Panc1 (cell line): ENCODE data around the gene MRFAP1L1. TPM values are rescaled to one million over a fixed set of nuclear protein-coding genes. Genes with fewer than 3 reads are reported as not detected.
"Not testable (repeated sequence)": the region's sequence is repeated elsewhere in the genome, so short reads cannot be mapped to it uniquely, and the experiment has no call there.

Experiments
- ATAC-seq: fragments of 200-7000 bp; cut with Tn5 transposase; 2 replicates; pipeline ENCODE4 v1.9.1; 2020; ENCODE audit warnings: mild to moderate bottlenecking, moderate library complexity
- BruUV-seq: library from RNA; stranded (reverse); fragments of 400-500 nt; replicated peaks from 2 replicates; lab custom pipeline; 2021; lab: Mats Ljungman, UMichigan
- CTCF ChIA-PET: fragments of 300-600 bp; sonication (Branson Sonifier 250); formaldehyde crosslinking; loops from one replicate; lab custom pipeline; 2022; ENCODE audit warnings: antibody characterized with exemption; lab: Charles Lee
- POLR2A ChIA-PET: fragments of 300-600 bp; sonication (Branson Sonifier 250); formaldehyde crosslinking; loops from one replicate; lab custom pipeline; 2022; ENCODE audit warnings: antibody characterized with exemption; lab: Charles Lee
- DNase-seq: peaks from one replicate; pipeline ENCODE4 v3.0.0-alpha.2; 2010; ENCODE audit warnings: low read depth, low spot score
- H3K27ac ChIP-seq: 2 replicates; pipeline ENCODE4 v1.5.1; 2011; ENCODE audit warnings: mild to moderate bottlenecking, low read length, inconsistent platforms
- H3K27me3 ChIP-seq: fragments of 200-500 bp; sonication (Bioruptor generic); 2 replicates; pipeline ENCODE4 v1.6.0; 2014; ENCODE audit warnings: low read length, inconsistent platforms; ENCODE audit not compliant: control insufficient read depth, insufficient read depth
- H3K36me3 ChIP-seq: fragments of 200-500 bp; sonication (Bioruptor generic); 2 replicates; pipeline ENCODE4 v1.5.1; 2014; ENCODE audit warnings: inconsistent platforms, mild to moderate bottlenecking, low read length, moderate library complexity; ENCODE audit not compliant: control insufficient read depth, insufficient read depth
- H3K4me1 ChIP-seq: 2 replicates; pipeline ENCODE4 v1.5.1; 2011; ENCODE audit warnings: inconsistent platforms, mild to moderate bottlenecking, low read length, moderate library complexity; ENCODE audit not compliant: control insufficient read depth, insufficient read depth
- H3K4me3 ChIP-seq, 2 experiments: 2 replicates each; pipeline ENCODE4 v1.5.1; 2011 to 2012; ENCODE audit warnings: low read depth in 2 of 2, low read length in 2 of 2, mild to moderate bottlenecking in 2 of 2, inconsistent platforms in 1 of 2, moderate library complexity in 1 of 2
- H3K9me3 ChIP-seq: fragments of 200-500 bp; sonication (Bioruptor generic); 2 replicates; pipeline ENCODE4 v1.5.1; 2014; ENCODE audit warnings: low read depth, mild to moderate bottlenecking, inconsistent platforms, low read length, moderate library complexity; ENCODE audit not compliant: control insufficient read depth, insufficient read depth
- POLR2AphosphoS5 ChIP-seq: IDR thresholded peaks from 2 replicates; pipeline ENCODE4 v1.6.1; 2012; ENCODE audit warnings: mild to moderate bottlenecking, low read depth, low read length, moderate library complexity
- SIN3A ChIP-seq: IDR thresholded peaks from 2 replicates; pipeline ENCODE4 v1.6.1; 2012; ENCODE audit warnings: low read depth, mild to moderate bottlenecking, low read length, moderate library complexity, borderline replicate concordance; ENCODE audit not compliant: insufficient read depth
- TCF7L2 ChIP-seq: IDR thresholded peaks from 2 replicates; pipeline ENCODE4 v1.6.1; 2011; ENCODE audit warnings: mild to moderate bottlenecking, low read depth, low read length, inconsistent platforms
- in situ Hi-C: cut with HindIII; loops from 2 replicates; pipeline ENCODE4 v1.10.0; 2016; ENCODE audit warnings: low sequenced_read_pairs, low pct_unique_long_range_greater_than_20kb
- intact Hi-C: fragments of 100-400 bp; cut with micrococcal nuclease; formaldehyde crosslinking; loops from one replicate; pipeline ENCODE4 v1.10.0; 2022; ENCODE audit not compliant: unreplicated experiment
- total RNA-seq: library from RNA; stranded (reverse); gene quantifications from one replicate; pipeline ENCODE4 v1.2.1, GENCODE V29; 2021; ENCODE audit not compliant: unreplicated experiment
- TF ChIP-seq, protein P1 (sequence below), 2 experiments: IDR thresholded peaks; 2 replicates each; pipeline ENCODE4 v1.6.1; 2011 to 2012; ENCODE audit warnings: low read depth in 2 of 2, control low read depth in 1 of 2, low read length in 1 of 2, mild to moderate bottlenecking in 1 of 2, moderate library complexity in 1 of 2; ENCODE audit not compliant: insufficient read depth in 1 of 2
- TF ChIP-seq, protein P2 (sequence below): fragments of 450-650 bp; IDR thresholded peaks from 2 replicates; pipeline ENCODE4 v1.5.1; 2017; ENCODE audit warnings: mild to moderate bottlenecking

MRFAP1L1 gene
- total RNA-seq, 1 experiment from 2014 or later = 29.5 TPM

GRCh38 chr4:6674500-6675149 is 35.0 kb downstream of the MRFAP1L1 start:
- in situ Hi-C loops (no loop called here), intact Hi-C loops (no loop called here)
- H3K4me1 ChIP-seq = peaks cover 12% of the 10 kb centered on the region
- peak overlapping the region; percentile 62 to 68 for H3K4me3 ChIP-seq
- TF ChIP-seq, protein P1, sequence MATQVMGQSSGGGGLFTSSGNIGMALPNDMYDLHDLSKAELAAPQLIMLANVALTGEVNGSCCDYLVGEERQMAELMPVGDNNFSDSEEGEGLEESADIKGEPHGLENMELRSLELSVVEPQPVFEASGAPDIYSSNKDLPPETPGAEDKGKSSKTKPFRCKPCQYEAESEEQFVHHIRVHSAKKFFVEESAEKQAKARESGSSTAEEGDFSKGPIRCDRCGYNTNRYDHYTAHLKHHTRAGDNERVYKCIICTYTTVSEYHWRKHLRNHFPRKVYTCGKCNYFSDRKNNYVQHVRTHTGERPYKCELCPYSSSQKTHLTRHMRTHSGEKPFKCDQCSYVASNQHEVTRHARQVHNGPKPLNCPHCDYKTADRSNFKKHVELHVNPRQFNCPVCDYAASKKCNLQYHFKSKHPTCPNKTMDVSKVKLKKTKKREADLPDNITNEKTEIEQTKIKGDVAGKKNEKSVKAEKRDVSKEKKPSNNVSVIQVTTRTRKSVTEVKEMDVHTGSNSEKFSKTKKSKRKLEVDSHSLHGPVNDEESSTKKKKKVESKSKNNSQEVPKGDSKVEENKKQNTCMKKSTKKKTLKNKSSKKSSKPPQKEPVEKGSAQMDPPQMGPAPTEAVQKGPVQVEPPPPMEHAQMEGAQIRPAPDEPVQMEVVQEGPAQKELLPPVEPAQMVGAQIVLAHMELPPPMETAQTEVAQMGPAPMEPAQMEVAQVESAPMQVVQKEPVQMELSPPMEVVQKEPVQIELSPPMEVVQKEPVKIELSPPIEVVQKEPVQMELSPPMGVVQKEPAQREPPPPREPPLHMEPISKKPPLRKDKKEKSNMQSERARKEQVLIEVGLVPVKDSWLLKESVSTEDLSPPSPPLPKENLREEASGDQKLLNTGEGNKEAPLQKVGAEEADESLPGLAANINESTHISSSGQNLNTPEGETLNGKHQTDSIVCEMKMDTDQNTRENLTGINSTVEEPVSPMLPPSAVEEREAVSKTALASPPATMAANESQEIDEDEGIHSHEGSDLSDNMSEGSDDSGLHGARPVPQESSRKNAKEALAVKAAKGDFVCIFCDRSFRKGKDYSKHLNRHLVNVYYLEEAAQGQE (IDR thresholded peaks at IDR 0.05; ENCODE audit: insufficient read depth in 1 of 2, low read depth in 2 of 2, low read length in 1 of 2) = no peak
- TF ChIP-seq, protein P2, sequence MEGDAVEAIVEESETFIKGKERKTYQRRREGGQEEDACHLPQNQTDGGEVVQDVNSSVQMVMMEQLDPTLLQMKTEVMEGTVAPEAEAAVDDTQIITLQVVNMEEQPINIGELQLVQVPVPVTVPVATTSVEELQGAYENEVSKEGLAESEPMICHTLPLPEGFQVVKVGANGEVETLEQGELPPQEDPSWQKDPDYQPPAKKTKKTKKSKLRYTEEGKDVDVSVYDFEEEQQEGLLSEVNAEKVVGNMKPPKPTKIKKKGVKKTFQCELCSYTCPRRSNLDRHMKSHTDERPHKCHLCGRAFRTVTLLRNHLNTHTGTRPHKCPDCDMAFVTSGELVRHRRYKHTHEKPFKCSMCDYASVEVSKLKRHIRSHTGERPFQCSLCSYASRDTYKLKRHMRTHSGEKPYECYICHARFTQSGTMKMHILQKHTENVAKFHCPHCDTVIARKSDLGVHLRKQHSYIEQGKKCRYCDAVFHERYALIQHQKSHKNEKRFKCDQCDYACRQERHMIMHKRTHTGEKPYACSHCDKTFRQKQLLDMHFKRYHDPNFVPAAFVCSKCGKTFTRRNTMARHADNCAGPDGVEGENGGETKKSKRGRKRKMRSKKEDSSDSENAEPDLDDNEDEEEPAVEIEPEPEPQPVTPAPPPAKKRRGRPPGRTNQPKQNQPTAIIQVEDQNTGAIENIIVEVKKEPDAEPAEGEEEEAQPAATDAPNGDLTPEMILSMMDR = peak; percentile 63
- 0 out of 2 replicates have a peak, but pooled peaks have one; percentile 8 for TF ChIP-seq SIN3A
- H3K27me3 ChIP-seq = no peaks in the 10 kb centered on the region
- BruUV-seq = TSS peak; percentile 84
- H3K9me3 ChIP-seq = no peaks in the 10 kb centered on the region
- peak overlapping the region; percentile 78 for H3K27ac ChIP-seq
- ATAC-seq (0 out of 2 replicates have a peak, but pooled peaks have one; percentile 28), DNase-seq (no peak)
- ChIA-PET CTCF (interaction anchor here (1.1 kb wide), 1 partner anchor 15 kb away, joined by 5 read pairs; no protein-coding TSS in a partner anchor), POLR2A (interaction anchor here (0.6 to 0.7 kb wide), 2 partner anchors 377 to 961 kb away, joined by 3 to 6 read pairs; no protein-coding TSS in a partner anchor)
- peaks cover 2% of the 10 kb centered on the region for H3K36me3 ChIP-seq

DNA sequence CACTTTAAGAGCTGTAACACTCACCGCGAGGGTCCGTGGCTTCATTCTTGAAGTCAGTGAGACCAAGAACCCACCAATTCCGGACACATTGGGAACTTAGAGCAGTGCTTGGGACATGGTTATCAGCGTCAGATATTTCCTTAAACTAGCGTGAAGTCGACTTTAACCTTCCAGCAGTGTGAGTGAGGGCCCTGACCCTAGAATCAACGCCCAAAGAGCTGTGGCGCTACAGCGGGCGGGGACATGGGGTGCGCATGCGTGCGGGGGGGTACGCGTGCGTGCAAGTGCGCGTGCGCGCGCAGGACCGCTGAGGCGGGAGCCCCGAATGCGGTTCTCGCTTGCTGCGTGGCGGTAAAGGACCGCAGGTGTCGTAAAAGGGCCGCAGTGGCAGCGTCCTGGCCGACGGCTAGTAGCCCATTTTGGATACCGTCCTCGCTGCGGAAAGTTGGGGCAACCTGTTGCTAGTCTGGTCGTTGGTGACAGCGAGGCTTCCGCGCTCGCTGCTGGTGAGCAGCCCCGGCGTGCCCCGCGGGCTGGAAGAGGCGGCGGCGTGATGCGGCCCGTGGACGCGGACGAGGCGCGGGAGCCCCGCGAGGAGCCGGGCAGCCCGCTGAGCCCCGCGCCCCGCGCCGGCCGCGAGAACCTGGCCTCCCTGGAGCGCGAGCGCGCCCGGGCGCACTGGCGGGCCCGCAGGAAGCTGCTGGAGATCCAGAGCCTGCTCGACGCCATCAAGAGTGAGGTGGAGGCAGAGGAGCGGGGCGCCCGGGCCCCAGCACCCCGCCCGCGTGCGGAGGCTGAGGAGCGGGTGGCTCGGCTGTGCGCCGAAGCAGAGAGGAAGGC is 35.8 kb downstream of the MRFAP1L1 start:
- peak; percentile 77 for DNase-seq
- ChIA-PET POLR2A (interaction anchor here (0.6 kb wide), 1 partner anchor 285 kb away, joined by 3 read pairs; no protein-coding TSS in a partner anchor), CTCF (interaction anchor here (1.1 kb wide), 1 partner anchor 16 kb away, joined by 5 read pairs; no protein-coding TSS in a partner anchor)
- peak; percentile 65 for TF ChIP-seq POLR2AphosphoS5
- no peak for TF ChIP-seq TCF7L2
- no peak; the same call in 1 of the 2 replicates for TF ChIP-seq SIN3A
- Histone ChIP-seq H3K27ac (peak overlapping the region; percentile 89), H3K9me3 (no peaks in the 10 kb centered on the region), H3K4me3 (peak overlapping the region; percentile 62 to 68), H3K27me3 (no peaks in the 10 kb centered on the region), H3K4me1 (peaks cover 12% of the 10 kb centered on the region), H3K36me3 (peaks cover 2% of the 10 kb centered on the region)
- intact Hi-C loops (no loop called here), in situ Hi-C loops (no loop called here)
- ATAC-seq = peak; percentile 91
- no TSS peak for BruUV-seq

DNA sequence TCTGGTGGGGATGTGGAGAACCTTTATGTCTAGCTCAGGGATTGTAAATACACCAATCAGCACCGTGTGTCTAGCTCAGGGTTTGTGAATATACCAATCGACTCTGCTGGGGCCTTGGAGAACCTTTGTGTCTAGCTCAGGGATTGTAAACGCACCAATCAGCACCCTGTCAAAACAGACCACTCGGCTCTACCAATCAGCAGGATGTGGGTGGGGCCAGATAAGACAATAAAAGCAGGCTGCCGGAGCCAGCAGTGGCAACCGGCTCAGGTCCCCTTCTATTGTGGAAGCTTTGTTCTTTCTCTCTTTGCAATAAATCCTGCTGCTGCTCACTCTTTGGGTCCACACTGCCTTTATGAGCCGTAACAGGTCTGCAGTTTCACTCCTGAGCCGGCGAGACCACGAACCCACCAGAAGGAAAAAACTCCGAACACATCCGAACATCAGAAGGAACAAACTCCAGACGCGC is 36.4 kb downstream of the MRFAP1L1 start:
- intact Hi-C loops, H3K9me3 ChIP-seq, in situ Hi-C loops, DNase-seq, H3K36me3 ChIP-seq, H3K27me3 ChIP-seq: not testable (repeated sequence)
- peak overlapping the region; percentile 62 to 68 for H3K4me3 ChIP-seq
- H3K27ac ChIP-seq = peak overlapping the region; percentile 89
- BruUV-seq = TSS peak; percentile 92
- peaks cover 12% of the 10 kb centered on the region for H3K4me1 ChIP-seq
- POLR2A ChIA-PET = interaction anchor here (0.6 kb wide), 1 partner anchor 284 kb away, joined by 3 read pairs; no protein-coding TSS in a partner anchor
- CTCF ChIA-PET = interaction anchor here (0.6 kb wide), 2 partner anchors 10 to 199 kb away, joined by 3 read pairs; no protein-coding TSS in a partner anchor
- ATAC-seq = peak; percentile 27

DNA sequence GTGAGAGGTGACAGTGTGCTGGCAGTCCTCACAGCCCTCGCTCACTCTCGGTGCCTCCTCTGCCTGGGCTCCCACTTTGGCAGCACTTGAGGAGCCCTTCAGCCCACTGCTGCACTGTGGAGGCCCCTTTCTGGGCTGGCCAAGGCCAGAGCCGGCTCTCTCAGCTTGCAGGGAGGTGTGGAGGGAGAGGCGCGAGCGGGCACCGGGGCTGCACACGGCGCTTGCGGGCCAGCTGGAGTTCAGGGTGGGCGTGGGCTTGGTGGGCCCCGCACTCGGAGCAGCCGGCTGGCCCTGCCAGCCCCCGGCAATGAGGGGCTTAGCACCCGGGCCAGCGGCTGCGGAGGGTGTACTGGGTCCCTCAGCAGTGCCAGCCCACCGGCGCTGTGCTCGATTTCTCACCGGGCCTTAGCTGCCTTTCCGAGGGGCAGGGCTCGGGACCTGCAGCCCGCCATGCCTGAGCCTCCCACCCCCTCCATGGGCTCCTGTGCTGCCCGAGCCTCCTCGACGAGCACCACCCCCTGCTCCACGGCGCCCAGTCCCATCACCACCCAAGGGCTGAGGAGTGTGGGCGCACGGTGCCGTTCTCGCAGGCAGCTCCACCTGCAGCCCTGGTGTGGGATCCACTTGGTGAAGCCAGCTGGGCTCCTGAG is 37.0 kb downstream of the MRFAP1L1 start:
- CTCF ChIA-PET = interaction anchor here (0.6 kb wide), 2 partner anchors 10 to 199 kb away, joined by 3 read pairs; no protein-coding TSS in a partner anchor
- H3K27me3 ChIP-seq, H3K27ac ChIP-seq, H3K36me3 ChIP-seq, BruUV-seq, in situ Hi-C loops, POLR2A ChIA-PET, ATAC-seq, H3K4me3 ChIP-seq, intact Hi-C loops, DNase-seq, H3K9me3 ChIP-seq: not testable (repeated sequence)
- H3K4me1 ChIP-seq = peaks cover 12% of the 10 kb centered on the region
